Ovary (tissue), 3 donors: ENCODE results near the gene ABCA13.

Source experiments
- CTCF ChIP-seq, 3 donors: fragments of 450-650 bp in 2 of 3; fragments of 200-600 bp in 1 of 3; IDR thresholded peaks; one replicate each; pipeline versions ENCODE4 v1.5.1 to v1.8.0; 2016 to 2022; ENCODE audit warnings: antibody characterized with exemption in 3 of 3, mild to moderate bottlenecking in 1 of 3
- EP300 ChIP-seq: sonication (generic); formaldehyde crosslinking; IDR thresholded peaks from one replicate; pipeline ENCODE4 v1.6.1; 2017; ENCODE audit warnings: antibody characterized with exemption
- donor health status: DM: no; HTN: no; CAD: no.

- TF ChIP-seq CTCF (IDR thresholded peaks at IDR 0.05) (no peak), EP300 (no peak)
These were observed 351.4 kb downstream of the ABCA13 start for GRCh38 chr7:48522692-48523091.
